ENCODE results near the gene FAM13B.

Gene FAM13B

DNA sequence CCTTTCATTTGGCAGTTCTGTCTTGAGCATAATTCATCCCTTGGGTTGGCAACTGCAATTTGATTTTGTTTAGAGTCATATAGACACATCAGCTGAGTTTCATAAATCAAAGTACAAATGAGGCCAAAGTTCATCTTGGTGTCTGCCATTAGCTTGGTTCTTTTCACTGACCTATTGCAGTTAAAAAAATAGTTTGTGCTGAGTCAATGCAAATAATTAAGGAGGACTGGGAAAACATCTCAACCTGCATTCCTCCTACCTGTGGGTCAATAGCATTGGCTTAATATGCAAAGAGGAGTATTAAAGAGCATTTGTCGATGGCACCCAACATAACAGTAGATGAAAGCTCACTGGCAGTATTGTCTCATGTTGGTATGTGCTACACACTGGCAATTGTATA lies 142.0 kb downstream of the FAM13B start:
- no peak for FAIRE-seq

DNA sequence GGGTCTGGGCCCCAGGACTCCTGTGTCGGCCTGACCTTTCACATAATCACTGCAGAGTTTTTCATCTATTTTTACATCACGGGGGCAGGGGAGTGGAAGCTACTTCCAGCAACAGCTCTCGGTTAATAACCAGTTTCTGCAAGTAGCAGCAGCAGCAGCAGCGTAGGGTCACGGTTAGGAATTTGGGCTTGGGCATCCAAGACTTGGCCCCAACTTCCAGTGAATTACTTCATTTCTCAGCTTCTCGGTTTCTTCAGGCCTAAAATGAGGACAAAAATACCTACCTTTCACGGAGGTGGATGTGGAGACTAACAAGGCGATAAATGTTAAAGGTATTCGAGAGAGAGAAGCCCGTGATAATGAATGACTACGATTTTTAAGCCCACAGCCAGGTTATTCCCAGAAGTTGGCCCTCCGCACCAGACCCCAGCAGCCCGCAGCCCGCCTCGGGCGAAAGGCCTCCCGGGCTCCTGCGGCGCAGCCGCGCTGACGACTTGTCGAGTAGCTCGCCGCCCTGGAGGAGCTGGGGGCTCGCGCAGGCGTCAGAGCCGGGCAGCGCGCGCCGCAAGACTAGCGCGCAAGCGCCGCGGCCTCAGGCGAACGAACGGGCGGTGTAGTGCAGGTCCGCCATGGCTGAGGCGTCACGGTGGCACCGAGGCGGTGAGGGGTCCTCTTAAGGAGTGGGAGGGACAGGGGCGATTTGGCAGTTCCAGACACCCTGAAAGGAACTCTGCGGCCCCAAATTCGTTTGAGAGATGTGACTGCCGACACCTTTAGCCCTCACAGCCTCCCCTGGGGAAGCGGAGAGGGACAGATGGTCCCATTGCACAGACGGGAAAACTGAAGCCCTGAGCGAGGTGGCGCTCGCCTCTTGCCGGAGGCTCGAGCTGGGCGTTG lies 143.8 kb downstream of the FAM13B start, which contains the start of gene PKD2L2:
PKD2L2 (plus strand) TSS at position 595 of the 897 bp plus-strand sequence; CDS start at position 630, 35 bp downstream.
- FAIRE-seq: no peak

DNA sequence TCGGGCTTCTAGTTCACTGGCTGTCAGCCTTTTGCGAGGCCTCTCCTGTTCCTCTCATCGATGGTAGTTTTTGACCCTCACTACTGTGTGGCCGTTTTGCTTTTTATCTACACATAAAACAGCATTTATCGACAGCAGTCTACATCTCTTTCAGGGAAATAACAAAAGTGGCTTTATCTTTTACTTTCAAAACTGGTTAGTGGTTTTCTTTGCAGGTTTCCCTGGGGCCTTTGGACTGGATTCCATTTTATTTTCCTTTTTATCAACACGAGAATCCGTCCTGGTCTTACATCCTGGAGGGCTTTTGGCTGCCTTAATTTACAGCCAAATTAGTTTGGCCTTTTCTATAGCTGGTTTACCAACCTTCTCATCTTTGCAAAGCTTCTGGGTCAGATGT lies 144.4 kb downstream of the FAM13B start:
- FAIRE-seq: no peak
